ENCODE measurements around the gene DNM2.
"Not testable (repeated sequence)": the region's sequence is repeated elsewhere in the genome, so short reads cannot be mapped to it uniquely, and the experiment has no call there.

Gene DNM2

GRCh38 chr19:10876459-10877240, 158.8 kb downstream of the DNM2 start:
- peaks cover 30% of the 10 kb centered on the region for H3K4me1 ChIP-seq (ENCODE audit: control insufficient read depth, insufficient read depth, low read length)
- no peaks in the 10 kb centered on the region for H3K27me3 ChIP-seq (ENCODE audit: control insufficient read depth, insufficient read depth, low read length)
- H3K9me3 ChIP-seq (ENCODE audit: control insufficient read depth, insufficient read depth, low read depth, low read length), result no peaks in the 10 kb centered on the region
- H3K4me3 ChIP-seq (ENCODE audit: low read depth, low read length), result no peak overlapping the region
- peak overlapping the region; percentile 17 for H3K9ac ChIP-seq (ENCODE audit: low read length)
- no peaks in the 10 kb centered on the region for H3K36me3 ChIP-seq (ENCODE audit: control insufficient read depth, insufficient read depth, low read length)
- no peak overlapping the region for H3K27ac ChIP-seq (ENCODE audit: low read depth, low read length)

- not testable (repeated sequence) for H3K36me3 ChIP-seq (ENCODE audit: control insufficient read depth, insufficient read depth, low read length); H3K9ac ChIP-seq (ENCODE audit: low read length)
- H3K4me1 ChIP-seq (ENCODE audit: control insufficient read depth, insufficient read depth, low read length), result peaks cover 39% of the 10 kb centered on the region
These were observed 159.7 kb downstream of the DNM2 start for GRCh38 chr19:10877608-10878007.

GRCh38 chr19:10878253-10878652, 160.4 kb downstream of the DNM2 start:
- Histone ChIP-seq H3K9me3 (ENCODE audit: control insufficient read depth, insufficient read depth, low read depth, low read length) (no peaks in the 10 kb centered on the region), H3K27ac (ENCODE audit: low read depth, low read length) (peak overlapping the region; percentile 65; the same call in 1 of the 2 replicates), H3K9ac (ENCODE audit: low read length) (no peak overlapping the region), H3K4me3 (ENCODE audit: low read depth, low read length) (no peak overlapping the region), H3K4me1 (ENCODE audit: control insufficient read depth, insufficient read depth, low read length) (peaks cover 42% of the 10 kb centered on the region), H3K36me3 (ENCODE audit: control insufficient read depth, insufficient read depth, low read length) (no peaks in the 10 kb centered on the region), H3K27me3 (ENCODE audit: control insufficient read depth, insufficient read depth, low read length) (no peaks in the 10 kb centered on the region)

More at GRCh38 chr19:10877608-10878007, 159.7 kb downstream of the DNM2 start:
- not testable (repeated sequence) for H3K4me3 ChIP-seq (ENCODE audit: low read depth, low read length); H3K9me3 ChIP-seq (ENCODE audit: control insufficient read depth, insufficient read depth, low read depth, low read length); H3K27ac ChIP-seq (ENCODE audit: low read depth, low read length); H3K27me3 ChIP-seq (ENCODE audit: control insufficient read depth, insufficient read depth, low read length)
